ENCODE measurements around the gene ZNF385B. TPM values are rescaled to one million over a fixed set of nuclear protein-coding genes. Genes with fewer than 3 reads are reported as not detected.

ZNF385B gene
- total RNA-seq, 4 donors from 2014 or later = 2.2 to 5.0 (median 4.0) TPM

- no peaks in the 10 kb centered on the region for H3K4me1 ChIP-seq
- H3K36me3 ChIP-seq = no peaks in the 10 kb centered on the region
- 50% methylated on average over 3 of the region's 3 CpGs for WGBS
- no peak for DNase-seq (ENCODE audit: extremely low spot score)
- no peaks in the 10 kb centered on the region for H3K9me3 ChIP-seq
- no peaks in the 10 kb centered on the region for H3K27me3 ChIP-seq
- H3K27ac ChIP-seq (replicated peaks in 1 of 4) = no peak overlapping the region
- intact Hi-C loops (cut with DNase I) = no loop called here
- H3K4me3 ChIP-seq = no peak overlapping the region
- no peak for TF ChIP-seq CTCF (IDR thresholded peaks at IDR 0.05)
- no peak for TF ChIP-seq POLR2AphosphoS5 (IDR thresholded peaks at IDR 0.05)
- no peak for TF ChIP-seq EP300 (IDR thresholded peaks at IDR 0.05)
- no peak for TF ChIP-seq POLR2A (IDR thresholded peaks at IDR 0.05; ENCODE audit: low read depth)
Measured at GRCh38 chr2:179691235-179691634, 170.2 kb downstream of the ZNF385B start.

GRCh38 chr2:179686718-179687342 is 174.6 kb downstream of the ZNF385B start:
- Histone ChIP-seq H3K4me1 (no peaks in the 10 kb centered on the region), H3K27ac (replicated peaks in 1 of 4) (no peak overlapping the region), H3K36me3 (no peaks in the 10 kb centered on the region), H3K27me3 (no peaks in the 10 kb centered on the region), H3K4me3 (no peak overlapping the region), H3K9me3 (no peaks in the 10 kb centered on the region)
- intact Hi-C loops (cut with DNase I) = no loop called here
- DNase-seq (ENCODE audit: extremely low spot score) = no peak
- TF ChIP-seq EP300 (IDR thresholded peaks at IDR 0.05) (no peak), POLR2A (IDR thresholded peaks at IDR 0.05; ENCODE audit: low read depth) (no peak), POLR2AphosphoS5 (IDR thresholded peaks at IDR 0.05) (no peak), CTCF (IDR thresholded peaks at IDR 0.05) (no peak)
- 50% methylated on average over 2 of the region's 2 CpGs for WGBS

- H3K27ac ChIP-seq (replicated peaks in 1 of 4) = no peak overlapping the region
- 91% methylated on average over 2 of the region's 2 CpGs for WGBS
- TF ChIP-seq POLR2AphosphoS5 (IDR thresholded peaks at IDR 0.05) (no peak), POLR2A (IDR thresholded peaks at IDR 0.05; ENCODE audit: low read depth) (no peak), CTCF (IDR thresholded peaks at IDR 0.05) (no peak), EP300 (IDR thresholded peaks at IDR 0.05) (no peak)
- no peak for DNase-seq (ENCODE audit: extremely low spot score)
- no peak overlapping the region for H3K4me3 ChIP-seq
- no peaks in the 10 kb centered on the region for H3K9me3 ChIP-seq
- no peaks in the 10 kb centered on the region for H3K36me3 ChIP-seq
- intact Hi-C loops (cut with DNase I) = no loop called here
- no peaks in the 10 kb centered on the region for H3K27me3 ChIP-seq
- no peaks in the 10 kb centered on the region for H3K4me1 ChIP-seq
Measured at GRCh38 chr2:179686069-179686468, 175.3 kb downstream of the ZNF385B start.

GRCh38 chr2:179685146-179685545 is 176.3 kb downstream of the ZNF385B start:
- Histone ChIP-seq H3K36me3 (no peaks in the 10 kb centered on the region), H3K4me1 (no peaks in the 10 kb centered on the region), H3K27me3 (no peaks in the 10 kb centered on the region), H3K9me3 (no peaks in the 10 kb centered on the region), H3K27ac (replicated peaks in 1 of 4) (no peak overlapping the region), H3K4me3 (no peak overlapping the region)
- TF ChIP-seq CTCF (IDR thresholded peaks at IDR 0.05) = no peak
- no peak for TF ChIP-seq EP300 (IDR thresholded peaks at IDR 0.05)
- no peak for TF ChIP-seq POLR2AphosphoS5 (IDR thresholded peaks at IDR 0.05)
- no peak for TF ChIP-seq POLR2A (IDR thresholded peaks at IDR 0.05; ENCODE audit: low read depth)
- no peak for DNase-seq (ENCODE audit: extremely low spot score)
- WGBS = 100% methylated on average over 1 of the region's 1 CpG
- intact Hi-C loops (cut with DNase I) = no loop called here

- Histone ChIP-seq H3K4me1 (peaks cover 7 to 9% (median 9%) of the 10 kb centered on the region in 4 donors), H3K36me3 (no peaks in the 10 kb centered on the region), H3K9me3 (no peaks in the 10 kb centered on the region), H3K27me3 (no peaks in the 10 kb centered on the region), H3K4me3 (no peak overlapping the region), H3K27ac (replicated peaks in 1 of 4) (no peak overlapping the region)
- TF ChIP-seq EP300 (IDR thresholded peaks at IDR 0.05) (no peak), POLR2AphosphoS5 (IDR thresholded peaks at IDR 0.05) (no peak), CTCF (IDR thresholded peaks at IDR 0.05) (no peak), POLR2A (IDR thresholded peaks at IDR 0.05; ENCODE audit: low read depth) (no peak)
- DNase-seq (ENCODE audit: extremely low spot score) = no peak
- intact Hi-C loops (cut with DNase I) = loop anchor here (2.0 kb wide), 1 partner anchor 16 kb away; no protein-coding TSS in a partner anchor
- WGBS = 96% methylated on average over 5 of the region's 5 CpGs
Measured at GRCh38 chr2:179682756-179683155, 178.7 kb downstream of the ZNF385B start.

Data from esophagus muscularis mucosa (tissue), 4 donors.